A673 (cell line): ENCODE results near the gene ZNF431.

Source experiments
- CTCF ChIP-seq: fragments of 300-800, 200-600 bp; sonication (generic); conservative IDR thresholded peaks from 2 replicates; pipeline ENCODE4 v1.5.1; 2017; ENCODE audit warnings: low read depth, mild to moderate bottlenecking, antibody characterized with exemption, low read length, moderate library complexity, mixed read lengths
- EZH2 ChIP-seq: fragments of 200-600 bp; sonication (generic); IDR thresholded peaks from 2 replicates; pipeline ENCODE4 v1.6.1; 2017; ENCODE audit warnings: borderline replicate concordance, low read depth, mild to moderate bottlenecking, mixed read lengths, antibody characterized with exemption, low read length; ENCODE audit not compliant: poor library complexity, severe bottlenecking

GRCh38 chr19:21126078-21126477 lies 15.8 kb upstream of the ZNF431 start:
- no peak for TF ChIP-seq CTCF
- no peak for TF ChIP-seq EZH2
